Posterior vena cava (tissue), 2 donors: Measurements from ENCODE around the gene FAM185A. TPM values are rescaled to one million over a fixed set of nuclear protein-coding genes. Genes with fewer than 3 reads are reported as not detected.
"Not testable (repeated sequence)": the region's sequence is repeated elsewhere in the genome, so short reads cannot be mapped to it uniquely, and the experiment has no call there.

ENCODE experiments used
- DNase-seq: peaks from one replicate; pipeline ENCODE4 v3.0.0-alpha.2; 2020; ENCODE audit warnings: low spot score
- intact Hi-C, 2 donors: fragments of 100-400 bp; cut with DNase I; formaldehyde crosslinking; loops; one replicate each; pipeline versions ENCODE4 v1.14.1 to v1.14.2; 2022 to 2023
- total RNA-seq, 2 donors: library from RNA; stranded (reverse); fragmentation: NEBNext Ultra II Directional; extraction: Animal tissue kit (Norgen Biotek cat#: 25700); gene quantifications; one replicate each; pipeline ENCODE4 v1.2.1, GENCODE V29; 2021
- donor health status: DM: yes; HTN: yes; CAD: no.
- donor health status: DM: yes; HTN: yes; CAD: no.

Gene FAM185A
- total RNA-seq, 2 donors from 2014 or later: 5.2 to 8.0 TPM

- intact Hi-C loops: no loop called here
- no peak for DNase-seq
These were observed 73.4 kb downstream of the FAM185A start for GRCh38 chr7:102821994-102822747.

GRCh38 chr7:102823390-102824119 is 74.8 kb downstream of the FAM185A start:
- intact Hi-C loops: no loop called here

GRCh38 chr7:102828286-102828685 is 79.5 kb downstream of the FAM185A start:
- intact Hi-C loops: no loop called here
- no peak for DNase-seq

More at GRCh38 chr7:102823390-102824119, 74.8 kb downstream of the FAM185A start:
- DNase-seq: no peak

DNA sequence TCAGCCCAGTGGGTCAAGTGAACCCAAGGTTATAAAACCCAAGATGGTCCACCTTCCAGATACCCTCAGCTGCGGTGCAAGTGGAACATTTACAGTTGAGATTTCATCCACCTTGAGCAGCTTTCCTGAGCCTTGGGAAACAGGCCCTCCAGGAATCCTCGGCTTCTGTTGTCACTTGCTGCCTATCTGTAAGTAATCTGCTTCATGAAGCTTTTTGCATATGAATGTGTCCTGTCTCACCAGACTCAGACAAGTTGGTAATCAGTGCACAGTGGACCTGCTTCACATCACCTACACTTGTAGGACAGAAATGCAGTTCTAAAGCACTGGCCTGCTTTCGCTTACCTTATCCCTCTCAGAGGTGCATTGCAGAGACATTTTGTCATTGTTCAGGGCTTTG is 80.3 kb downstream of the FAM185A start:
- intact Hi-C loops: no loop called here
- no peak for DNase-seq

DNA sequence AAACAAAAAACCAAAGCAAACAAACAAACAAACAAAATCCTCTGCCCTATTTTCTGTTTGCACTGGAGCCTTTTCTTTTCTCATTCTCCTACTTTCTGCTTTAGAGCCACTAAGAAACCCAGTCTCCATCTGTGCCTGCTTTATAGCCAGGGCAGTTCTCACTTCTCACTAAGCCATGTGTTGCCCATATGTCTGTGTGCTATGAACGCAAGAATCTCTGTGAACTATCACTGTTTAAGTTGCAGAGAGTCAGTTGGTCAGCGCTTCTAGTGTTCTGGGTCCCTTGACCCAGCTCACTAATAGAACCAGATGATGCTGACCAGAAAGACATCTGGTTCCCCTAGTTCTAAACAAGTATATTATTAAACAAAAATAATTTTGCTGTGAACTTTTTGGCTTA is 81.4 kb downstream of the FAM185A start:
- DNase-seq: no peak
- intact Hi-C loops: no loop called here

DNA sequence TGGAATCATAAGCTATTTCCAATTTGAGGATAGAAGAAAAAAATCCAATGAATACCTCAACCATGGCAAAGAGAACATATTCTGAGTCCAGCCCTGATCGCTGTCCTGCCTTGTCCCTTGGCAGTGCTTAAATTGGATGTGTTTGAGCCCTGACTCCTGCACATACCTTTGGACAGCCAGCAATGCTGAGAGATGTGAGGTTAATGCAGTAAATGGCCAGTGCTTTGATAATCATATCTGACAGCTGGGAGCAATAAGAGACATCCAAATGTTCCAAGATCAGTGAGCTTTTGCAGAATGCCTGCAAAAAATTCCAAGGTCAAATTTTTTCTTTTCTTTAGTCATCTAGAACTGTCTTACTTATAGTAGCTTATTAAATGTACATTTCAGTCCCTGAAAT is 83.9 kb downstream of the FAM185A start:
- no peak for DNase-seq

GRCh38 chr7:102833343-102833742 is 84.5 kb downstream of the FAM185A start:
- intact Hi-C loops: no loop called here

More for the DNA sequence above, 83.9 kb downstream of the FAM185A start:
- intact Hi-C loops: no loop called here

DNA sequence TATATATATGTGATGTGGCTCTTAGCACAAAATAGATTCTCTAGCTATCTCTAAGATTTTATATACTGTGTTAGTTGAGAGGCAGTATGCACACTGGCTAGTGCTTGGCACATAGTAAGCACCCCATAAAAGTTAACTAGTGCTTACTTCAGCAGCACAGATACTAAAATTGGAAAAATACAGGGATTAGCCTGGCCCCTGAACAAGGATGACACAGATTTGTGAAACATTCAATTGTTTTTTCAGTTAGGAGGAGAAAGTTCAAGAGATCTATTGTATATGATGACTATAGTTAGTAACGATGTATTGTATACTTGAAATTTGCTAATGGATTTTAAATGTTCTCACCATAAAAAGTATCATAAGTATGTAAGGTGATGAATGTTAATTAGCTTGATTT is 85.7 kb downstream of the FAM185A start:
- DNase-seq: no peak
- intact Hi-C loops: no loop called here

More at GRCh38 chr7:102833343-102833742, 84.5 kb downstream of the FAM185A start:
- DNase-seq: no peak

- no peak for DNase-seq
- intact Hi-C loops: no loop called here
These were observed 86.2 kb downstream of the FAM185A start for GRCh38 chr7:102834999-102835398.

DNA sequence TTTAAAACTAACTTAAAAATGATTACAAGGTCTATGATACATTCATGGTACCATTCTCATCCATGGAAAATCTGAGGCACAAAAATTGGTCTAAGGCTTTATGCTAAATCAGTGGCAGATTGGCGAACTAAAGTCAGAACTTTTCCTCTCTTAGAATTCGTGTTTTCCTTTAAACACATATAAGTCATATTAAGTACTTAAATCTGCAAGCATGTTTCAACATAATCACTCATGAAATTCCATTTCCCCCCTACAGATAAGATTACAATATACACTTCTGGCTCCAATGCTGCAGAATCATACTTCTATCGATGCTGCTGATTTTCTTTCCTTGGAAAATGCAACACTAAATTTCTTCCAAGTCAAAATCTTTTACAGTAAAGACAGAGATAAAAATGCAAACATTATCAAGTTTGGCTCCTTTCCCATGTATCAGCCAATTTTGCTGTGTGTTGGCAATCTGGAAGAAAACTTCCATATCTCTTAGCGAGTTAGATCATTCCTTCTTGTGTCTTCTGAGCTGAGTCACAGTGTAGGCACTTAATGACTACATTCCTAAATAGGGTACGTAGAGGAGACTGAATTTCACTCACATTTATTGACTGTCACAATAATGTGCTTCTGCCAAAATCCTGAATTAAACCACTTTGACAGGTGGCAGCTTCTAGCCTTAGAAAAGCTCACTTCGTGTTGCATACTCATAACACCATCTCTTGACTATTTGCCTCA is 87.6 kb downstream of the FAM185A start:
- DNase-seq: no peak
- intact Hi-C loops: no loop called here

GRCh38 chr7:102836977-102837376 is 88.2 kb downstream of the FAM185A start:
- intact Hi-C loops: no loop called here
- DNase-seq: no peak

DNA sequence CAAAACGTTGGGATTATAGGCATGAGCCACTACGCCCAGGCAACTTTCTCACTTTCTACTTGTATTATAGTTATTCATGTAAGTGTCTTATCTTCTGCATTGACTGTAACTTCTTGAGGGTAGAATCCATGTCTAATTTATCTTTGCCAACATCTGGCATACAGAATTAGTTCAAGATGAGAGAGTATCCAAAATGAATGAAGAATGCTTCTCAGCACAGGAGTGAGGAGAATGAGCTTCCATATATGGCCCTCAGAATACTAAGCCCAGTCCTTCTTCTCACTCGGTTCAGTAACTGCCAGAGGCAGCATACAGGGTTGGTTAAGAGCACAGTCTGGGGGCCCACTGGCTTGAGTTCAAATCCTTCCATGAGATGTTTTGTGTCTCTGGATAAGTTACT is 89.0 kb downstream of the FAM185A start:
- intact Hi-C loops: no loop called here
- no peak for DNase-seq

DNA sequence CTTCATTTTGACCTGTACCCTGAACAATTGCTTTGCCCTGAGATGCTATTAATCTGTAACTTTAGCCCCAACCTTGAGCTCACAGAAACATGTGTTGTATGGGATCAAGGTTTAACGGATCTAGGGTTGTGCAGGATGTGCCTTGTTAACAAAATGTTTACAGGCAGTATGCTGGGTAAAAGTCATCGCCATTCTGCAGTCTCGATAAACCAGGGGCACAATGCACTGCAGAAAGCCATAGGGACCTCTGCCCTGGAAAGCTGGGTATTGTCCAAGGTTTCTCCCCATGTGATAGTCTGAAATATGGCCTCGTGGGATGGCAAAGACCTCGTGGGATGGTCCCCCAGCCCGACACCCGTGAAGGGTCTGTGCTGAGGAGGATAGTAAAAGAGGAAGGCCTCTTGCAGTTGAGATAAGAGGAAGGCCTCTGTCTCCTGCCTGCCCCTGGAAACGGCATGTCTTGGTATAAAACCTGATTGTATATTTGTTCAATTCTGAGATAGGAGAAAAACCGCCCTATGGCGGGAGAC is 89.8 kb downstream of the FAM185A start:
- intact Hi-C loops, DNase-seq: not testable (repeated sequence)

DNA sequence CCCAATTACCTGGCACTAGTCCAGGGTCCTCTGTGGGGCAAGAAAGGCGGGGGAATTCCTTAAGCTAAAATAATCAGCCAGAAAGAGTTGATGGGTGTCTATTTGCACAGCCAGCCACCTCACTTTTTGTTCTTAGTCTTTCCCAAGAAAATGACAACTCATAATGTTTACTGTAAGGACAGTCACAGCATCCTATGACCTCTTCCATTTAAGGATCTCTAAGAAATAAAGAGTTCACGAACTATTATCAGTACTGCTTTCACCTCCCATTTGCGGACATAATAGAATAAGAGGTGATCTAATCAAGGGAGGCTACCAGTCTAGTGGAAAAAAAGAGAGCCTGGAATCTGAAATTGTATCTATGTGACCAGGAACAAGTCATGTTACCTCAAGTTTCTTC is 91.6 kb downstream of the FAM185A start:
- no peak for DNase-seq
- intact Hi-C loops: no loop called here

- intact Hi-C loops: no loop called here
- no peak for DNase-seq
These were observed 92.5 kb downstream of the FAM185A start for GRCh38 chr7:102841290-102841689.

- intact Hi-C loops: no loop called here
- DNase-seq: no peak
These were observed 93.5 kb downstream of the FAM185A start for GRCh38 chr7:102842284-102842683.

- DNase-seq: no peak
- intact Hi-C loops: no loop called here
These were observed 95.1 kb downstream of the FAM185A start for GRCh38 chr7:102843850-102844249.

GRCh38 chr7:102845346-102845745 is 96.5 kb downstream of the FAM185A start:
- DNase-seq: no peak
- intact Hi-C loops: no loop called here

- intact Hi-C loops: no loop called here
- DNase-seq: no peak
These were observed 100.3 kb downstream of the FAM185A start for GRCh38 chr7:102849079-102849478.

GRCh38 chr7:102849538-102849937 is 100.7 kb downstream of the FAM185A start:
- DNase-seq: no peak
- intact Hi-C loops: no loop called here
